Measurements from ENCODE around the gene NT5DC4. TPM values are rescaled to one million over a fixed set of nuclear protein-coding genes. Genes with fewer than 3 reads are reported as not detected.

Gene NT5DC4
- total RNA-seq, 1 donor from 2014 or later: not detected

- H3K4me3 Mint-ChIP-seq: no peak overlapping the region
- no peaks in the 10 kb centered on the region for H3K27me3 Mint-ChIP-seq
- no peaks in the 10 kb centered on the region for H3K36me3 Mint-ChIP-seq
- H3K27ac Mint-ChIP-seq: no peak overlapping the region
- H3K9me3 Mint-ChIP-seq: no peaks in the 10 kb centered on the region
- DNase-seq (ENCODE audit: extremely low spot score, unreplicated experiment): no peak
- H3K4me1 Mint-ChIP-seq (ENCODE audit: unreplicated experiment): peaks cover 4% of the 10 kb centered on the region
- TF ChIP-seq CTCF (conservative IDR thresholded peaks at IDR 0.05): no peak
Measured at GRCh38 chr2:112687522-112687921, 33.3 kb upstream of the NT5DC4 start.

- H3K4me3 Mint-ChIP-seq: no peak overlapping the region
- peaks cover 10% of the 10 kb centered on the region for H3K4me1 Mint-ChIP-seq (ENCODE audit: unreplicated experiment)
- no peaks in the 10 kb centered on the region for H3K36me3 Mint-ChIP-seq
- no peaks in the 10 kb centered on the region for H3K9me3 Mint-ChIP-seq
- H3K27me3 Mint-ChIP-seq: no peaks in the 10 kb centered on the region
- TF ChIP-seq CTCF (conservative IDR thresholded peaks at IDR 0.05): no peak
- no peak overlapping the region for H3K27ac Mint-ChIP-seq
- DNase-seq (ENCODE audit: extremely low spot score, unreplicated experiment): no peak
Measured at GRCh38 chr2:112688086-112688880, 32.5 kb upstream of the NT5DC4 start.

- Mint-ChIP-seq H3K9me3 (no peaks in the 10 kb centered on the region), H3K27me3 (no peaks in the 10 kb centered on the region), H3K4me3 (no peak overlapping the region), H3K36me3 (no peaks in the 10 kb centered on the region), H3K4me1 (ENCODE audit: unreplicated experiment) (peaks cover 10% of the 10 kb centered on the region), H3K27ac (no peak overlapping the region)
- peak; percentile 25 for DNase-seq (ENCODE audit: extremely low spot score, unreplicated experiment)
- TF ChIP-seq CTCF (conservative IDR thresholded peaks at IDR 0.05): peak; percentile 65
Measured at GRCh38 chr2:112690853-112691401, 29.9 kb upstream of the NT5DC4 start.

- Mint-ChIP-seq H3K9me3 (no peaks in the 10 kb centered on the region), H3K36me3 (no peaks in the 10 kb centered on the region), H3K4me3 (no peak overlapping the region), H3K4me1 (ENCODE audit: unreplicated experiment) (peaks cover 10% of the 10 kb centered on the region), H3K27me3 (no peaks in the 10 kb centered on the region), H3K27ac (no peak overlapping the region)
- DNase-seq (ENCODE audit: extremely low spot score, unreplicated experiment): peak; percentile 39
- no peak for TF ChIP-seq CTCF (conservative IDR thresholded peaks at IDR 0.05)
Measured at GRCh38 chr2:112691881-112692281, 28.9 kb upstream of the NT5DC4 start.

GRCh38 chr2:112692495-112692911 lies 28.3 kb upstream of the NT5DC4 start:
- Mint-ChIP-seq H3K4me1 (ENCODE audit: unreplicated experiment) (peaks cover 10% of the 10 kb centered on the region), H3K9me3 (no peaks in the 10 kb centered on the region), H3K36me3 (no peaks in the 10 kb centered on the region), H3K27ac (peak overlapping the region; percentile 91), H3K4me3 (no peak overlapping the region), H3K27me3 (no peaks in the 10 kb centered on the region)
- DNase-seq (ENCODE audit: extremely low spot score, unreplicated experiment): peak; percentile 60
- TF ChIP-seq CTCF (conservative IDR thresholded peaks at IDR 0.05): no peak
